ENCODE data around the gene CNTNAP5. TPM values are rescaled to one million over a fixed set of nuclear protein-coding genes. Genes with fewer than 3 reads are reported as not detected.

CNTNAP5 gene
- total and polyA plus RNA-seq, 2 of the 4 experiments (the other 2 are of a cell fraction): not detected

- Histone ChIP-seq H2AFZ (replicated peaks; ENCODE audit: low read length, poor library complexity) (no peak overlapping the region), H3K14ac (replicated peaks; ENCODE audit: low read depth, low read length) (no peak overlapping the region), H3K56ac (ENCODE audit: extremely low read depth, insufficient read depth, low read length) (no peak overlapping the region), H3K23ac (ENCODE audit: low read depth, low read length) (no peak overlapping the region), H3K4me3 (ENCODE audit: insufficient read depth, low read depth, low read length) (no peak overlapping the region), H2BK20ac (ENCODE audit: low read depth, low read length) (no peak overlapping the region), H2BK120ac (ENCODE audit: low read depth, low read length) (no peak overlapping the region), H3K18ac (ENCODE audit: low read depth, low read length) (no peak overlapping the region), H3K9ac (ENCODE audit: low read depth, low read length) (no peak overlapping the region), H4K20me1 (ENCODE audit: insufficient read depth, low read length) (no peaks in the 10 kb centered on the region), H3K4me1 (ENCODE audit: control insufficient read depth, insufficient read depth, low read length) (no peaks in the 10 kb centered on the region), H4K8ac (ENCODE audit: low read depth in 2 of 2, low read length in 2 of 2) (no peak overlapping the region), H3K9me3 (ENCODE audit: control insufficient read depth, insufficient read depth, low read length) (no peaks in the 10 kb centered on the region), H3K27me3 (ENCODE audit: control insufficient read depth, insufficient read depth, low read length) (no peaks in the 10 kb centered on the region), H3K9me1 (ENCODE audit: insufficient read depth, low read length) (no peaks in the 10 kb centered on the region), H2AK5ac (ENCODE audit: low read depth, low read length) (no peak overlapping the region), H2AK9ac (replicated peaks; ENCODE audit: low read depth, low read length, poor library complexity) (no peak overlapping the region), H4K5ac (ENCODE audit: low read depth, low read length) (no peak overlapping the region), H3K4ac (ENCODE audit: low read depth, low read length) (no peak overlapping the region), H2BK5ac (ENCODE audit: low read depth, low read length, poor library complexity, severe bottlenecking) (no peak overlapping the region), H2BK15ac (ENCODE audit: low read depth, low read length) (no peak overlapping the region), H3K27ac (ENCODE audit: insufficient read depth, low read length) (no peak overlapping the region), H3K36me3 (ENCODE audit: control insufficient read depth, insufficient read depth, low read length) (no peaks in the 10 kb centered on the region), H4K91ac (ENCODE audit: insufficient read depth, low read depth, low read length) (no peak overlapping the region), H3K4me2 (ENCODE audit: low read depth, low read length) (no peak overlapping the region), H3K79me1 (ENCODE audit: low read depth in 1 of 2, low read length in 2 of 2) (no peaks in the 10 kb centered on the region)
- ChIA-PET POLR2A (ENCODE audit: unreplicated experiment) (no interaction called here), CTCF (no interaction called here)
- WGBS, 2 experiments (ENCODE audit: extremely low coverage in 2 of 2, insufficient read length in 1 of 2): 80% methylated on average over 8 of the region's 10 CpGs; no CpG with 5 or more reads in 1 of the 2 experiments
- dilution Hi-C loops (cut with HindIII; ENCODE audit: low sequenced_read_pairs, unreplicated experiment) (no loop called here), intact Hi-C loops (cut with micrococcal nuclease) (no loop called here), in situ Hi-C loops (cut with MboI; ENCODE audit: low sequenced_read_pairs) (no loop called here)
- ATAC-seq (ENCODE audit: low read depth) (no peak), DNase-seq (no peak)
- BruUV-seq (replicated peaks): no TSS peak
- no peak for TF ChIP-seq MAZ (IDR thresholded peaks at IDR 0.05; ENCODE audit: borderline replicate concordance, low read depth, low read length)
- TF ChIP-seq CHD1 (IDR thresholded peaks at IDR 0.05; ENCODE audit: low read depth, low read length): no peak
These were observed 585.8 kb downstream of the CNTNAP5 start for GRCh38 chr2:124610866-124611265.

Data from IMR-90 (cell line).